ENCODE data around the gene ACSM6. TPM values are rescaled to one million over a fixed set of nuclear protein-coding genes. Genes with fewer than 3 reads are reported as not detected.

Gene ACSM6, protein sequence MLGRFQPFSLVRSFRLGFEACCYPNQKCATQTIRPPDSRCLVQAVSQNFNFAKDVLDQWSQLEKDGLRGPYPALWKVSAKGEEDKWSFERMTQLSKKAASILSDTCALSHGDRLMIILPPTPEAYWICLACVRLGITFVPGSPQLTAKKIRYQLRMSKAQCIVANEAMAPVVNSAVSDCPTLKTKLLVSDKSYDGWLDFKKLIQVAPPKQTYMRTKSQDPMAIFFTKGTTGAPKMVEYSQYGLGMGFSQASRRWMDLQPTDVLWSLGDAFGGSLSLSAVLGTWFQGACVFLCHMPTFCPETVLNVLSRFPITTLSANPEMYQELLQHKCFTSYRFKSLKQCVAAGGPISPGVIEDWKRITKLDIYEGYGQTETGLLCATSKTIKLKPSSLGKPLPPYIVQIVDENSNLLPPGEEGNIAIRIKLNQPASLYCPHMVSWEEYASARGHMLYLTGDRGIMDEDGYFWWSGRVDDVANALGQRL
- total RNA-seq = not detected in 2 replicates
- not detected in 2 replicates for polyA plus RNA-seq
- polyA plus RNA-seq (2011; cell fraction: cytosol; rRNA removed) = not detected in 2 replicates
- polyA plus RNA-seq (2011; cell fraction: nucleus; rRNA removed) = not detected in 2 replicates
- not detected in 2 replicates for polyA plus RNA-seq (2012)
- polyA minus RNA-seq = not detected in 2 replicates
- not detected for polyA minus RNA-seq (2011; cell fraction: cytosol; rRNA and poly(A)+ RNA removed)
- polyA minus RNA-seq (2011; cell fraction: nucleus; rRNA and poly(A)+ RNA removed) = not detected in 2 replicates
- Bru-seq, nascent RNA = not detected
- BruChase-seq, experiment 1, labeled RNA remaining after a 6-hour chase = not detected
- BruChase-seq, experiment 2, labeled RNA remaining after a 2-hour chase = percentile 3 among the genes with signal in this experiment
- long read RNA-seq = 0 reads

DNA sequence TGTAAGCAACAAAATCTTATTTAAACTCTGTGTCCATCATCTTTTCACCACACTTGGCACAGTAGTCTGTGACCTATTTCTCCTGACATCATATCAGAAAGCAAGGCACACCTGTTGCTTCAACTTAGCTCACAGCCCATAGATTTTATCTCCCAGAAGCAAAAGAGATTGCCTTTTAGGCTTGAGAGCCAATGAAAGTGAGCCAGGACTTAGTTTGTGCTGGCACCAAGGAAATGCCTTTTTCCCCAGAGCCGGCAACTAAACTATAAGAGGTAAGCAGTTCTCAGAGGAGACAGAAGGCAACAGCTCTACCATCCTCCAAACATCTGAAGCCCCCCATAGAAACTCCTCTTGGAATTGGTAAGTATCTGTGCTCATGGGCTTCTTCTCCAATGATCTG lies at the start of gene ACSM6:
TSS of gene ACSM6 (plus strand) at position 295 of the 400 bp plus-strand sequence. CDS start 248 bp downstream, outside the sequence.
- Histone ChIP-seq H4K20me1 (replicated peaks; ENCODE audit: control insufficient read depth, extremely low read depth, insufficient read depth, low read length) (no peaks in the 10 kb centered on the region), H3K9me1 (replicated peaks; ENCODE audit: control insufficient read depth, extremely low read depth, insufficient read depth, low read length) (no peaks in the 10 kb centered on the region), H3K27ac (ENCODE audit: insufficient read depth, low read depth, low read length) (no peak within 1 kb of the TSS), H3K27me3 (ENCODE audit: control insufficient read depth in 2 of 2, insufficient read depth in 2 of 2, low read length in 2 of 2) (peaks cover 0 to 3% of the 10 kb centered on the region in 2 experiments), H3K4me1 (ENCODE audit: control insufficient read depth, extremely low read depth, insufficient read depth, low read length) (no peaks in the 10 kb centered on the region), H3K9me3 (replicated peaks; ENCODE audit: control insufficient read depth, insufficient read depth, low read length) (no peaks in the 10 kb centered on the region), H2AFZ (ENCODE audit: low read depth, low read length) (no peak within 1 kb of the TSS), H3K9ac (replicated peaks; ENCODE audit: extremely low read depth, insufficient read depth, low read length) (no peak within 1 kb of the TSS), H3K36me3 (ENCODE audit: control insufficient read depth in 2 of 2, extremely low read depth in 1 of 2, insufficient read depth in 2 of 2, low read length in 2 of 2) (no peaks in the 10 kb centered on the region), H3K4me2 (ENCODE audit: insufficient read depth, low read length) (no peak within 1 kb of the TSS), H3K79me2 (ENCODE audit: control insufficient read depth, insufficient read depth, low read length) (no peaks in the 10 kb centered on the region), H3K4me3 (replicated peaks in 1 of 3; ENCODE audit: insufficient read depth in 1 of 3, low read depth in 1 of 3, low read length in 3 of 3) (no peak within 1 kb of the TSS)
- no peak for DNase-seq (ENCODE audit: low read depth, low spot score)
- dilution Hi-C loops (cut with MboI; ENCODE audit: extremely low pct_ligation_motif_present, low sequenced_read_pairs) (no loop called here), intact Hi-C loops (cut with micrococcal nuclease) (no loop called here)
- FAIRE-seq = no peak
- TF ChIP-seq POLR2A (IDR thresholded peaks at IDR 0.05; ENCODE audit: low read depth, low read length) = no peak
- TF ChIP-seq, protein P1, sequence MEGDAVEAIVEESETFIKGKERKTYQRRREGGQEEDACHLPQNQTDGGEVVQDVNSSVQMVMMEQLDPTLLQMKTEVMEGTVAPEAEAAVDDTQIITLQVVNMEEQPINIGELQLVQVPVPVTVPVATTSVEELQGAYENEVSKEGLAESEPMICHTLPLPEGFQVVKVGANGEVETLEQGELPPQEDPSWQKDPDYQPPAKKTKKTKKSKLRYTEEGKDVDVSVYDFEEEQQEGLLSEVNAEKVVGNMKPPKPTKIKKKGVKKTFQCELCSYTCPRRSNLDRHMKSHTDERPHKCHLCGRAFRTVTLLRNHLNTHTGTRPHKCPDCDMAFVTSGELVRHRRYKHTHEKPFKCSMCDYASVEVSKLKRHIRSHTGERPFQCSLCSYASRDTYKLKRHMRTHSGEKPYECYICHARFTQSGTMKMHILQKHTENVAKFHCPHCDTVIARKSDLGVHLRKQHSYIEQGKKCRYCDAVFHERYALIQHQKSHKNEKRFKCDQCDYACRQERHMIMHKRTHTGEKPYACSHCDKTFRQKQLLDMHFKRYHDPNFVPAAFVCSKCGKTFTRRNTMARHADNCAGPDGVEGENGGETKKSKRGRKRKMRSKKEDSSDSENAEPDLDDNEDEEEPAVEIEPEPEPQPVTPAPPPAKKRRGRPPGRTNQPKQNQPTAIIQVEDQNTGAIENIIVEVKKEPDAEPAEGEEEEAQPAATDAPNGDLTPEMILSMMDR (IDR thresholded peaks at IDR 0.05; ENCODE audit: extremely low read depth in 1 of 2, insufficient read depth in 1 of 2, low read depth in 1 of 2, low read length in 2 of 2) = no peak
- TF ChIP-seq FOS (IDR thresholded peaks at IDR 0.05; ENCODE audit: borderline replicate concordance, insufficient read depth, low read length) = no peak
- ChIA-PET CTCF (interaction anchor here (1.2 kb wide), 1 partner anchor 169 kb away, joined by 3 read pairs; no protein-coding TSS in a partner anchor), POLR2A (no interaction called here)
- no TSS peak for BruUV-seq (replicated peaks)

All from endothelial cell of umbilical vein (primary cell).